HG02763 (cell line): ENCODE data around the gene LRIF1.
"Not testable (repeated sequence)": the region's sequence is repeated elsewhere in the genome, so short reads cannot be mapped to it uniquely, and the experiment has no call there.

Experiments used
- ATAC-seq: cut with Tn5 transposase; IDR thresholded peaks from one replicate; pipeline ENCODE4 v1.9.1; 2021; ENCODE audit warnings: mild to moderate bottlenecking, moderate library complexity; ENCODE audit not compliant: unreplicated experiment

Gene LRIF1

GRCh38 chr1:110963691-110964454 lies at the start of gene LRIF1:
Gene LRIF1, minus strand, starts transcription at chr1:110963922. Its CDS starts 234 bp downstream, at chr1:110963688.
- ATAC-seq: peak; percentile 98

GRCh38 chr1:111008031-111008430 lies 44.3 kb upstream of the LRIF1 start:
- ATAC-seq: no peak

GRCh38 chr1:111006556-111006955 lies 42.8 kb upstream of the LRIF1 start:
- ATAC-seq: no peak

- not testable (repeated sequence) for ATAC-seq
These were observed 35.9 kb upstream of the LRIF1 start for GRCh38 chr1:110999607-111000006.

GRCh38 chr1:110992329-110992728 lies 28.6 kb upstream of the LRIF1 start:
- not testable (repeated sequence) for ATAC-seq

GRCh38 chr1:110991295-110991694 lies 27.6 kb upstream of the LRIF1 start:
- not testable (repeated sequence) for ATAC-seq

- no peak for ATAC-seq
These were observed 26.8 kb upstream of the LRIF1 start for GRCh38 chr1:110990541-110990940.

- no peak for ATAC-seq
These were observed 22.7 kb upstream of the LRIF1 start for GRCh38 chr1:110986407-110986891.

- ATAC-seq: no peak
These were observed 18.6 kb upstream of the LRIF1 start for GRCh38 chr1:110982320-110982719.

GRCh38 chr1:110979154-110979553 lies 15.4 kb upstream of the LRIF1 start:
- ATAC-seq: no peak

GRCh38 chr1:110976089-110976488 lies 12.4 kb upstream of the LRIF1 start:
- ATAC-seq: no peak

GRCh38 chr1:110975265-110975664 lies 11.5 kb upstream of the LRIF1 start:
- no peak for ATAC-seq

- no peak for ATAC-seq
These were observed 3.5 kb upstream of the LRIF1 start for GRCh38 chr1:110967256-110967655.

- no peak for ATAC-seq
These were observed 757 bp upstream of the LRIF1 start for GRCh38 chr1:110964455-110964903.

GRCh38 chr1:110962892-110963690 lies 631 bp downstream of the LRIF1 start:
- peak; percentile 27 for ATAC-seq

GRCh38 chr1:110961902-110962301 lies 1.8 kb downstream of the LRIF1 start:
- ATAC-seq: no peak

- ATAC-seq: no peak
These were observed 2.8 kb downstream of the LRIF1 start for GRCh38 chr1:110960777-110961420.

GRCh38 chr1:110957798-110958197 lies 5.9 kb downstream of the LRIF1 start:
- no peak for ATAC-seq

- no peak for ATAC-seq
These were observed 7.1 kb downstream of the LRIF1 start for GRCh38 chr1:110956586-110956985.

- no peak for ATAC-seq
These were observed 10.7 kb downstream of the LRIF1 start for GRCh38 chr1:110953031-110953430.

- no peak for ATAC-seq
These were observed 11.7 kb downstream of the LRIF1 start for GRCh38 chr1:110952031-110952430.
